CD4-positive, alpha-beta T cell treated with Interleukin-17A for 4 hours (primary cell): ENCODE measurements around the gene GDF2.
A peak's percentile ranks its signal among the peaks of the same experiment; 100 is the strongest.

Experiments used
- DNase-seq: peaks from one replicate; pipeline ENCODE4 v3.0.0-alpha.2; 2020; ENCODE audit warnings: mixed read lengths

GDF2 gene

GRCh38 chr10:47294057-47294456 is 28.2 kb upstream of the GDF2 start:
- DNase-seq = no peak

- no peak for DNase-seq
Measured at GRCh38 chr10:47294501-47294900, 27.8 kb upstream of the GDF2 start.

DNA sequence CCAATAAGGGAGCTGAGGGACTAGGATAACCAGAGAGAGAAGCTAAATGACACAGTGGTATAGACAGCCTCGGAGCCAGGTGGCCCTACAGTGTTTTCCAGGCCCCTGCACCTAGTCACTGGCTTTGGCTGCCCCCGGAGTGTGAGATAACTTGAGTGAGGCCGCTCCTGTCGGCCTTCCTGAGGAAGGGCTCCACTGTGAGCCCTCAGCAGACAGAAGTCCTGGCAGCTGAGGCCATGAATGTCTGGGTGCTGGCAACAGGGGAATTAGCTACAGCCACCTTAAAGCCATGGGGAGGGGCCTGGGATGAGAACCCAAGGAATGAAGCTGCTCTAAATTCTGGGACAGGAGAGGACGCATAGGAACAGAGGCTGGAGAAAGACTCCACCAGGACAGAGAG is 26.8 kb upstream of the GDF2 start:
- DNase-seq = no peak

DNA sequence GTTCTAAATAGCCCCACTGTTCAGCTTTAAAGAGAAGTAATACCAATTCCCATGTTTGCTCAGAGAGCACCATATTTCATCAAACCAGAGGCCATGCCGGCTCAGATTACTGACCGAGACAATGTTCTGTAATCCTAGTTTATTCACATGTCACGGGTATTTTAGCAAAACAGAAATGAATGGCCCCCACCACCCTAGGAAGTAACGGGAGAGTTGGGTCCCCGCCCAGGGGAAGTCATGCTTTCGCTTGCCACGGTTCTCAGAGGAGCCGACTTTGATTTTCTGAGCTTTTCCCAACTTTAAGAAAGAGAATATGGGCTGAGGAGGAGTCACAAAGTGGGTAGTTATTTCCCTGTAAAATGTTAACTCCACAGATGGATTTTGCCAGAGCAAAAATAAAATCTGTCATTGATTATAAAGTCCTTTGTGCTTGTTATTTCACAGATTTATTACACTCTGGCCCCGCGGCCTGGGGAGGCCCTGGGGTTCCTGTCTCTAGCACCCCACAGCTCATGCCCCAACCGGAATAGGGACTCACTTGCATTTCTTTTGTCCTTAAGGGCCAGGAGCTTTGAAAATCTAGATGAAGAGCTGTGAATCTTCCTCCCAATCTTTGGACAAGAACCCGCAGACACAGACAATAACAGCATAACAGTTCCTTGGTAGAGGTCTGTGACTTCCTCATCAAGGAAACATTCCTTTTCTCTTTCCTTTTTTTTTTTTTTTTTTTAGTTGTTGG is 25.9 kb upstream of the GDF2 start:
- no peak for DNase-seq

DNA sequence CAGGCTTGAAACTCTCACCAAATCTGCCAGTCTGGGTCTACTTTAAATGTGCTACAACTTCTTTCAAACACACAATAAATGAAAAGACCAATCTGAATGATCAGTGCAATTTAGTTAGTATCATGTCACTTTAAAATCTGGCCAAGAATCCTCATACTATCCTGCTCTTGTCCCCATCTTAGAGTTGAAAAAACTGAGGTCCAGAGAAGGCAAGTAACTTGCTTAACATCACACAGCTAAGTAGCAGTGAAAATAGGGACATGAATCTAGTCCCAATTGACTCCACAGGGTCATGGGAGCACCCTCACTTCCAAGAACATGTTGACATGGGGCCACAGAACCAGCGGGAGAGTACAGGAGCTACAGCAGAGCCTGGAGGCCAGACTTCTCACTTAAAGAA is 25.3 kb upstream of the GDF2 start:
- no peak for DNase-seq

DNA sequence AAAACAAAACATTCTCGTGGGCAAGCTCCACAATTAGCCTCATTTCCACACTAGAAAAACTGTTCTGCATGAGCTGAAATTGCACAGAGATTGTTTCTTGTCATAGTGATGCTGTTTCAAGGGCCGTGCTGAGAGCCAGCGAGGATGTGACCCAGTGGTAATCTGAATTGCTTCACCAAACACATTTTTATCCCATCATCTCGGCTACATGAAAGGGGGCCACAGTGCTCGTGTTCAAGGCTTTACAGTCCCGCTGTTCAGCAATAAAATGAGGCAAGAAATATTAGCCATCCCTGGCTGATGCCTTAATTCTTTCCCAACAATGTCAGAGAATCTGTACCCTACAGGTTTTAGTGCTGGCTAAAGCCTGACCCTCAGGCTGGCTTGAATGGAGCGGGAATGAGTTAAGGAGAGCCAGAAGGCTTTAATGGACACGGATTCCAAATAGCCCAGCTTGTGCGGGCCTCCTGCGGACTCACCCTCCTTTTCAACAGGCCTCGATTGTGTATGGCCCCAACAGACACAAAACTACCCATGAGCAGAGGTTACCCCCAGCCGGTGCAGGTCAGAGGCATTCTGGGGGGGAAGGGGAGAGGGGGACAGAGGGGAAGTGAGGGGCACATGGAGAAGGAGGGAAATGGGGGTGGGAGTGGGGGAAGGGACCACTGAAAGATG is 24.3 kb upstream of the GDF2 start:
- DNase-seq = no peak

DNA sequence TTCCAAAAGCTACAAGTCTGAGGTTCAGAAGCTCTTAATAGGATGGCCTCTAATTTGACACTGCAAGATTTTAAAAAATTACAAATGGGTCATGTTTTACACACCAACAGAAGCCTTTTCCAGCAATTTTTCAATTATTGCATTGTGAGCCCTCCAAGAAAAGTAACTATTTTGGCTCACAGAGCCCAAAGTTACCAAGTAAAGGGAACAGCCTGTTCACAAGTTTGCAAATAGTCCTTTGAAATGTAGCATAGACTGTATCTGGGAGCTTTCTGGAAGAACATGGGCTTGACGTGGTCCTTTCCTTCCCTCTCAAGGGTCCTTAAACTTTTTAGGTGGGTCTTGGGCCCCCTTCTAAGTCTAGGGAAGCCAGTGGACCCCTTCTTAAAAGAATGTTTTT is 23.5 kb upstream of the GDF2 start:
- DNase-seq = no peak

GRCh38 chr10:47299611-47300428 is 22.4 kb upstream of the GDF2 start, which contains the start of gene GDF10:
GDF10 (plus strand) TSS chr10:47300197; CDS start chr10:47300652, 455 bp downstream.
- peak; percentile 48 for DNase-seq

DNA sequence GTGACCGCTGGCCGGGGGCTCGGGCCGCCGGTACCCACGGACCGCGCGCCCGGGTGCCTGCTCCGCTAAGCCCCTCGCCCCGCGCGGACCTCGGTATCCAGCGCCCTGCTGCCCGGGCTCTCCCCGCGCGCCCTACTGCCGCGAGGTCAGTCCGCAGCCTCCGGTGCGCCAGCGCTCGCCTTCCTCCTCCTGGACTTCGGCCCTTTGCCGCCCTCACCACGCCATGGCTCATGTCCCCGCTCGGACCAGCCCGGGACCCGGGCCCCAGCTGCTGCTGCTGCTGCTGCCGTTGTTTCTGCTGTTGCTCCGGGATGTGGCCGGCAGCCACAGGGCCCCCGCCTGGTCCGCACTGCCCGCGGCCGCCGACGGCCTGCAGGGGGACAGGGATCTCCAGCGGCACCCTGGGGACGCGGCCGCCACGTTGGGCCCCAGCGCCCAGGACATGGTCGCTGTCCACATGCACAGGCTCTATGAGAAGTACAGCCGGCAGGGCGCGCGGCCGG is 21.8 kb upstream of the GDF2 start:
- peak; percentile 24 for DNase-seq

DNA sequence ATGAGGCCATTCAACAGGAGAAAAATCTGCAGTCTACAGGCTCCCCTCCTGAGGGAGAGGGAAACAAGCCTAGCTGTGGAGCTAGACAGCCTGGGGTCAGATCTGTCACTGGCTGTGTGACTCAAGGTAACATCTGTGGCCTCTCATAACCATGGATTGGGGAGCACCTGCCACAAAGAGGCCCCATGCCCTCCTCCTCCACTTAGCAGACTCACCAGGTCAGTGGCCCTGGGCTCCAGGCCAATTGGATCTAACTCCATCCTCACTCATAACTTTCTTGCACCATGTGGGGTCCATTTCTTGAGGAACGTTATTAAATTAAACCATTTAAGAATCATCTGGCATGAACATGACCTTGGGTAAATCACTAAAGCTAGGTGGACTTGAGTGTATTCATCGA is 20.4 kb upstream of the GDF2 start:
- DNase-seq = no peak

DNA sequence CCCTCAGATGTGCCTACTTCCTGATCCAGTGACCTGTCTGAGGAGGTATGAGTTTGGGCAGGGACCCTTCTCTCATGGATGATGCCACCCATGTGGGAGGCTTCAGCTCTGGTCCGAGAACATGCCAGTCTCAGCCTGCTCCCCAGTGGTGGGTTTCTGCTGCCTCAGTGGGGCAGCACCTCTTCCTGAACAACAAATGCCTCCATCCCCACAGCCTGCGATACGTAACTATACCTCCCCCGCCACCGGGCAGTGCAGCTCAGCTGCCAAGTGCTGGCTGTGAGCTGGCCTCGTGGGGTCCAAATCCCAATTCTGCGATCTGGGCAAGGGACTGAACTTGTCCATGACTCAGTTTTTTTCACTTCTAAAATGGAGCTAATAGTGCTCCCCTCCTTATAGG is 19.1 kb upstream of the GDF2 start:
- DNase-seq = no peak

GRCh38 chr10:47303866-47304265 is 18.4 kb upstream of the GDF2 start:
- no peak for DNase-seq

DNA sequence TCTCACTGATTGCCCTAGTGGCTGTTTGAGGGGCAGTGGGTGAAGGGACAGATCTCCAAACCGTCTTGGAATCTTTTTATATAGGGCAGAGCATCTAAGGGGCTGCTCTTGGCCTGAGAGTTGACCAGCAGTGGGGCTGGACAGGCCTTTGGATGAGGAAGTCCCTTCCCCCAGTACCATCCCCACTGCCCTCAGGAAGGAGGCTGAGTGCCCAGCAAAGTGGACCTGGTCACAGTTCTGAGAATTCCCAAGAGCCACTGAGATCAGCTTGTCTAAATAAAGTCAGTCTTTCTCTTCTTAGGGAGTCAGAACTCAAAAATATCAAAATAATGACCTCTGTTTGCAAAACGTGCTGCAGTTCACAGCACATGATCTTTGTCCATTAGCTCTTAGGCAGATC is 16.7 kb upstream of the GDF2 start:
- DNase-seq = no peak

GRCh38 chr10:47306387-47307210 is 15.7 kb upstream of the GDF2 start:
- DNase-seq = no peak

- DNase-seq = no peak
Measured at GRCh38 chr10:47307381-47307780, 14.9 kb upstream of the GDF2 start.

DNA sequence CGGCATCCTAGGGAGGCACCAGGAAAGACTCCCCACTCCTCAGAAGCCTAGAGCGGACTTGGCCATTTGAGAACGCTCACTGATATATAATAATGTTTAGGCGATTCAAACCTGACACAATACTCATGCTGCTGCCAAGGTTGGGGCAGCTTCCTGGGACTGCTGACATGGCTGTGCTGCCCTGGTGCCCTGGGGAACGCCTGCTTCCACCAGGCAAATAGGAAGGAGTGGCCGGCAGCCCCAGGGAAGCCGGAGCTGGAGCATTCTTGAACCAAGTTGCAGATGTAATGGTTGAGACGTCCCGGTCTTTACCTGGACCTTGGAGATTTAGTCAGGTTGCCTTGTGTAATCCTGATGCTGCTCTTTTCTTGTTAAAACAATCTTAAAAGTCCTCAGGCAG is 13.5 kb upstream of the GDF2 start:
- DNase-seq = no peak

DNA sequence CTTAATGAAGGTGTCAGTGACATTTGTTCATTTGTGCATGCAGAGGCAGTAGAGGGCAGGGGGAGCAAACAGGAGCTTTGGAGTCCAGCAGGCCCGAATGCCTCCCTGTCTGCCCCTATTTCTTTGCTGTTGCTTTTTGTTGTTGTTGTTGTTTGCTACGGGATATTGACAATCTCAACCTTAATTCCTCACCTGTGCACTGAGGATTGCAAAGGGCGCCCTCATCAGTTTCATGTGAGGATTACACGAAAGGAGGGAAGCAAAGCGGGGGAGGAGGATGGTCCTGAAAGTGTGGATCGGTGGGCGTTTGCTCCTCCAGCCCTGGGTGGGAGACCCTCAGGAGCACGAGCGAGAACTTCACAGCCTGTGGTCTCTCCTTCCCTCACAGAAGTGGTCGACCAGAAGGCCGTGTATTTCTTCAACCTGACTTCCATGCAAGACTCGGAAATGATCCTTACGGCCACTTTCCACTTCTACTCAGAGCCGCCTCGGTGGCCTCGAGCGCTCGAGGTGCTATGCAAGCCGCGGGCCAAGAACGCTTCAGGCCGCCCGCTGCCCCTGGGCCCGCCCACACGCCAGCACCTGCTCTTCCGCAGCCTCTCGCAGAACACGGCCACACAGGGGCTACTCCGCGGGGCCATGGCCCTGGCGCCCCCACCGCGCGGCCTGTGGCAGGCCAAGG is 12.7 kb upstream of the GDF2 start:
- peak; percentile 37 for DNase-seq

GRCh38 chr10:47310090-47310505 is 12.2 kb upstream of the GDF2 start:
- no peak for DNase-seq

DNA sequence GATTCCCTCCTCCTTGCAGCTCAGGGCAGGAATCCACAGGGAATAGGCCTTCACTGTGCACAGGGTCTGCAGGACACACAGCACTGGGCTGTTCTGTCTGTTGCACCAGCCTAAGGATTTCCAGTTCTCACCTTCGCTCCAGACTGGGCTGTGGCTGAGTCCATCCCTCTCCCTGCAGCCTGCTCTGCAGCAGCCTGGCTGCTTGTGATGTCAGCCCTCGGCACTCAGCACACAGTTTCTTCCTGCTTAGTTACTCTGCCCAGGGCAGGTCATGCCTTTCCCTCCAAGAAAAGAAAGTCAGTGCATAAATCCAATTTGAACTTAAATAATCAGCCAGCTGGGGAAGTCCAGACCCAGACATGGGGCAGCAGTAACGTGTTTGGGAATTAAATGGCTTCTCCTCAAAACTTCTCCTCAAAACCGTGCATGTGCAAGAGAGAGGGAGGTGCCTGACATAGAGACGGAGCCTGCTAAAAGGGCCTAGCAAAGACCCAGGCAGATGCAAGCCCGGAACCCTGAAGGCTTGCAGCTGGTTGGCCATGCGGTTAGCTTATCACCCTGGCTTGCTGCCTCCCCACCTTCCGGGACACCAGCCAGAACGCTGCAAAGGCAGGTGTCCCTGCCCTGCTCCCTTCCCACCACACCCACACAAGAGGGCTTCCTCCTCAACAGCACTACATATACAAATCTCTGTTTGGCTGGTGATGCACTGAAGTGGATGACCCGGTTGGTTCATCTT is 10.9 kb upstream of the GDF2 start:
- peak; percentile 83 for DNase-seq

DNA sequence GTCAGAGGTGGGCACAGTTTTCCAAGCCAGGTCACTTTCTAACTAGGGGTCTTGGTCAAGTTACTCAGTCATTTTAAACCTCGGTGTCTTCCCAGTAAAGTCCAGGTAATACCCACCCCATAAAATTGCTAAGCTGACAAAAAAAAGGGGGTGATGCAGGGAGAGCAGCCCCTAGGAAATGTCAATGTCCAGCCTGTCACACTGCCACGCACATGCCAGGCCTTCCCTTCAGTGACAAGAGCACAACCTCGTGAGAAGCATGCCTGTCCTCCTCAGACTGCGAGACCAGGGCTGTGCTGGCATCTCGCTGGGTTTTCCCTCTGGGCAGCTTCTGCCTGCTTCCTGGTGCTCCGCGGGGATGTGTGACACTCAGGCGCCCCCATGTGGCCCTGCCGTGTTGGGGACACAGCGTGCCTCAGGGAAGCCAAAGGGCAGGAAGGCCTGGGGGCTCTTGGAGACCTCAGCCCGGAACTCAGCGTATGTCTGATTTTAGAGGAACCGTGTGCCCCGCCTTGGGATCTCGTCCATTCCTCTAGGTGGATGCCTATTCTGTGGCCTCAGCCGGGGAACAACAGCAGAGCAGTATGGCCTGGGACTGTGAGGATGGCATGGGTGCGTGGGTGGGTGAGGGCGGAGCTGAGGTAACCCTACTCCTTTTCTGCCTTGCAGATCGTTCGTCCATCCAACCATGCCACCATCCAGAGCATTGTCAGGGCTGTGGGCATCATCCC is 10.2 kb upstream of the GDF2 start:
- peak; percentile 91 for DNase-seq

- DNase-seq = no peak
Measured at GRCh38 chr10:47312663-47312995, 9.6 kb upstream of the GDF2 start.
